Measurements from ENCODE around the gene PDZRN3.

The PDZRN3 gene

GRCh38 chr3:73559749-73560148, 65.0 kb downstream of the PDZRN3 start:
- in situ Hi-C loops (cut with HindIII; ENCODE audit: low sequenced_read_pairs), result no loop called here

- in situ Hi-C loops (cut with HindIII; ENCODE audit: low sequenced_read_pairs), result no loop called here
These were observed 66.0 kb downstream of the PDZRN3 start for GRCh38 chr3:73558727-73559075.

- in situ Hi-C loops (cut with HindIII; ENCODE audit: low sequenced_read_pairs), result no loop called here
These were observed 66.6 kb downstream of the PDZRN3 start for GRCh38 chr3:73557986-73558726.

GRCh38 chr3:73556520-73557372, 68.0 kb downstream of the PDZRN3 start:
- in situ Hi-C loops (cut with HindIII; ENCODE audit: low sequenced_read_pairs), result no loop called here

GRCh38 chr3:73555076-73555475, 69.7 kb downstream of the PDZRN3 start:
- in situ Hi-C loops (cut with HindIII; ENCODE audit: low sequenced_read_pairs), result no loop called here

GRCh38 chr3:73552700-73553099, 72.0 kb downstream of the PDZRN3 start:
- in situ Hi-C loops (cut with HindIII; ENCODE audit: low sequenced_read_pairs), result no loop called here

- in situ Hi-C loops (cut with HindIII; ENCODE audit: low sequenced_read_pairs), result no loop called here
These were observed 74.7 kb downstream of the PDZRN3 start for GRCh38 chr3:73550032-73550431.

- in situ Hi-C loops (cut with HindIII; ENCODE audit: low sequenced_read_pairs), result no loop called here
These were observed 75.6 kb downstream of the PDZRN3 start for GRCh38 chr3:73549051-73549600.

GRCh38 chr3:73548436-73548835, 76.3 kb downstream of the PDZRN3 start:
- in situ Hi-C loops (cut with HindIII; ENCODE audit: low sequenced_read_pairs), result no loop called here

GRCh38 chr3:73547427-73548248, 77.1 kb downstream of the PDZRN3 start:
- in situ Hi-C loops (cut with HindIII; ENCODE audit: low sequenced_read_pairs), result no loop called here

GRCh38 chr3:73546961-73547360, 77.8 kb downstream of the PDZRN3 start:
- in situ Hi-C loops (cut with HindIII; ENCODE audit: low sequenced_read_pairs), result no loop called here

GRCh38 chr3:73543412-73543811, 81.3 kb downstream of the PDZRN3 start:
- in situ Hi-C loops (cut with HindIII; ENCODE audit: low sequenced_read_pairs), result no loop called here

GRCh38 chr3:73542136-73542535, 82.6 kb downstream of the PDZRN3 start:
- in situ Hi-C loops (cut with HindIII; ENCODE audit: low sequenced_read_pairs), result no loop called here

- in situ Hi-C loops (cut with HindIII; ENCODE audit: low sequenced_read_pairs), result no loop called here
These were observed 83.6 kb downstream of the PDZRN3 start for GRCh38 chr3:73540969-73541740.

- in situ Hi-C loops (cut with HindIII; ENCODE audit: low sequenced_read_pairs), result no loop called here
These were observed 86.3 kb downstream of the PDZRN3 start for GRCh38 chr3:73538486-73538885.

GRCh38 chr3:73536952-73537351, 87.8 kb downstream of the PDZRN3 start:
- in situ Hi-C loops (cut with HindIII; ENCODE audit: low sequenced_read_pairs), result no loop called here

GRCh38 chr3:73536336-73536895, 88.3 kb downstream of the PDZRN3 start:
- in situ Hi-C loops (cut with HindIII; ENCODE audit: low sequenced_read_pairs), result no loop called here

GRCh38 chr3:73535931-73536330, 88.8 kb downstream of the PDZRN3 start:
- in situ Hi-C loops (cut with HindIII; ENCODE audit: low sequenced_read_pairs), result no loop called here

GRCh38 chr3:73535137-73535536, 89.6 kb downstream of the PDZRN3 start:
- in situ Hi-C loops (cut with HindIII; ENCODE audit: low sequenced_read_pairs), result no loop called here

GRCh38 chr3:73530022-73530396, 94.7 kb downstream of the PDZRN3 start:
- in situ Hi-C loops (cut with HindIII; ENCODE audit: low sequenced_read_pairs), result no loop called here
